T-helper 2 cell (primary cell): ENCODE data around the gene RAX.
"Not testable (repeated sequence)": the region's sequence is repeated elsewhere in the genome, so short reads cannot be mapped to it uniquely, and the experiment has no call there.

Source experiments
- DNase-seq, 5 experiments: peaks; one replicate each; pipeline versions ENCODE4 v3.0.0 to v3.0.0-alpha.2; 2012 to 2022

The RAX gene

GRCh38 chr18:59272221-59272888, 899 bp downstream of the RAX start:
- peak in 1 of 5 experiments; percentile 28 for DNase-seq

- no peak for DNase-seq
These were observed 1.5 kb downstream of the RAX start for GRCh38 chr18:59271606-59272220.

- DNase-seq: peak in 1 of 5 experiments; percentile 30
These were observed 2.5 kb downstream of the RAX start for GRCh38 chr18:59270689-59271257.

GRCh38 chr18:59269563-59270119, 3.6 kb downstream of the RAX start:
- DNase-seq: no peak

GRCh38 chr18:59268721-59269562, 4.3 kb downstream of the RAX start:
- peak in 1 of 5 experiments; percentile 77 for DNase-seq

GRCh38 chr18:59268127-59268720, 5.0 kb downstream of the RAX start:
- DNase-seq: no peak

GRCh38 chr18:59267503-59268126, 5.6 kb downstream of the RAX start:
- DNase-seq: peak in 1 of 5 experiments; percentile 26

- no peak for DNase-seq
These were observed 6.3 kb downstream of the RAX start for GRCh38 chr18:59266886-59267502.

GRCh38 chr18:59266459-59266858, 6.8 kb downstream of the RAX start:
- DNase-seq: no peak

GRCh38 chr18:59265974-59266369, 7.3 kb downstream of the RAX start:
- DNase-seq: no peak

GRCh38 chr18:59265246-59265973, 7.8 kb downstream of the RAX start:
- peak in 1 of 5 experiments; percentile 49 for DNase-seq

- no peak for DNase-seq
These were observed 8.5 kb downstream of the RAX start for GRCh38 chr18:59264651-59265245.

- no peak for DNase-seq
These were observed 9.1 kb downstream of the RAX start for GRCh38 chr18:59264121-59264571.

GRCh38 chr18:59263661-59264060, 9.6 kb downstream of the RAX start:
- DNase-seq: no peak

- DNase-seq: not testable (repeated sequence)
These were observed 11.0 kb downstream of the RAX start for GRCh38 chr18:59262243-59262642.

GRCh38 chr18:59261842-59262241, 11.4 kb downstream of the RAX start:
- not testable (repeated sequence) for DNase-seq

GRCh38 chr18:59255491-59255890, 17.8 kb downstream of the RAX start:
- not testable (repeated sequence) for DNase-seq

GRCh38 chr18:59249199-59249774, 24.0 kb downstream of the RAX start:
- DNase-seq: peak in 1 of 5 experiments; percentile 42

GRCh38 chr18:59246796-59247195, 26.5 kb downstream of the RAX start:
- DNase-seq: no peak

GRCh38 chr18:59242906-59243305, 30.3 kb downstream of the RAX start:
- DNase-seq: no peak
